NCI-H2029 treated with DMSO at 0.1 percent for 48 hours (cell line): ENCODE measurements around the gene LDLRAD4.

Experiments
- DNase-seq: peaks from one replicate; lab custom pipeline; 2025; lab: John Stamatoyannopoulos, UW

LDLRAD4 gene

GRCh38 chr18:13617826-13618515 is 399.4 kb downstream of the LDLRAD4 start:
- no peak for DNase-seq

GRCh38 chr18:13618760-13619438 is 400.3 kb downstream of the LDLRAD4 start:
- no peak for DNase-seq

GRCh38 chr18:13619505-13620205 is 401.1 kb downstream of the LDLRAD4 start:
- DNase-seq = no peak

DNA sequence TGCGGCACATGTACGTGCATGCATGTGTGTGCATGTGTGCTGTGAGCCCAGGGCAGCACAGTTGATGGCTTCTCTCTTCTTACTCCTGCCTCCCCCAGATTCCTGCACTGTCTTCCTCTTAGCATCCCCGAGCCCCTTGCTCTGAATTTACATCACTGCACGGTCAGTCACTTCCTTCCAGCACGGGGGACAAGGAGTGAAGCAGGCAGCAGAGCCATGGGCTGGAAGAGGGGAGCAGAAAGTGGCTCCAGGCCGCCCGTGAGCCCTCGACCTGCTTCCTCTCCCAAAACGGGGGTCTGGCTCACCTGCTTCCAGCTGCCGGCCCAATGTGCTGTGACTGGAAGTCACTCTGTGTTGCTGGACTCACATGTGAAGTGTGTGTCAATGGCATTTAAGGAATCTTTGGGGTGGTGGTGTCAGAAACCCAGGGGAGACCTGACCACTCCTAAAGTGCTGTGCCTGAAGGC is 401.7 kb downstream of the LDLRAD4 start:
- DNase-seq = no peak

DNA sequence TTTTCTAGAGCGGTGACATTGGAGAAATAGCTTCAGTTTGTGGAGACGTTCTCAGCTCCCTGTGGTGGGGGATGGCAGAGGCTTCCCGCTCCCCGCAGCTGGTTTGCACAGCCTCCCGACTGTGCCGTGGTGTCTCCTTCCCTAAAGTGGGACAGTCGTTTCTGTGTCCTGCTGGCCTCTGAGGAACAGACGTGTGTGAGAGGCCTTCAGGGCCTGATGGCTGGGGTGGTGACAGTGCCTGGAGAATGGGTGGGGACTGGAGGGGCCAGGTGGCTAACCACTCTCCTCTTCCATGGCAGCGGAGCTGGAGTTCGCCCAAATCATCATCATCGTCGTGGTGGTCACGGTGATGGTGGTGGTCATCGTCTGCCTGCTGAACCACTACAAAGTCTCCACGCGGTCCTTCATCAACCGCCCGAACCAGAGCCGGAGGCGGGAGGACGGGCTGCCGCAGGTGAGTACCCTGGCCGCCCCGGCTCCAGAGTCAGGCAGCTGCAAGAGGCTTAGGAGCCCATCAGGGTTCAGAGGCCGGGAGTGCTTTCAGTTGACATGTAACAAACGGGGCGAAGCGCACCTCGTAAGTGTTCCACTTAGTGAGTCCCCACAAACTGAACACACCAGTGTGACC is 402.4 kb downstream of the LDLRAD4 start:
- DNase-seq = no peak

- no peak for DNase-seq
Measured at GRCh38 chr18:13621446-13621849, 402.9 kb downstream of the LDLRAD4 start.

- DNase-seq = no peak
Measured at GRCh38 chr18:13621886-13622619, 403.5 kb downstream of the LDLRAD4 start.

GRCh38 chr18:13622751-13623150 is 404.2 kb downstream of the LDLRAD4 start:
- no peak for DNase-seq

DNA sequence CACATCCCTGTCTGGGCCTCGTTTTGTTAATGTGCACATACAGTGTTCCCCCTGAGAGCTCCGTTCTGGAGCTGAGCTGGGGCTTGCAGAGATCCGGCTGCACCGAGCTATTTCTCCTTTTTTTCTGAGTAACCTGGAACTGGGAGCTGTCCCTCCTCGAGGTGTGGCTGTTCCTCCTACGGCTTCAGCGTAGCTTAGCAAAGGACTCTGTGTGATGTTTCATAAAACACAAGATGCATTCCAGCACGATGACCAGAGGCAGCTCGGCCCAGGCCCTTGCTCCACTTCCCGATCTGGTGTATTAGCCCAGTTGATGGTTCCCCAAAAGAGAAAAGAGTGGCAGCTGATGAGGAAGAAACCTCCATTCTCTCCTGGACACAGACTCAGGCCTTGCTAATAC is 404.8 kb downstream of the LDLRAD4 start:
- no peak for DNase-seq

GRCh38 chr18:13623871-13624270 is 405.3 kb downstream of the LDLRAD4 start:
- no peak for DNase-seq

DNA sequence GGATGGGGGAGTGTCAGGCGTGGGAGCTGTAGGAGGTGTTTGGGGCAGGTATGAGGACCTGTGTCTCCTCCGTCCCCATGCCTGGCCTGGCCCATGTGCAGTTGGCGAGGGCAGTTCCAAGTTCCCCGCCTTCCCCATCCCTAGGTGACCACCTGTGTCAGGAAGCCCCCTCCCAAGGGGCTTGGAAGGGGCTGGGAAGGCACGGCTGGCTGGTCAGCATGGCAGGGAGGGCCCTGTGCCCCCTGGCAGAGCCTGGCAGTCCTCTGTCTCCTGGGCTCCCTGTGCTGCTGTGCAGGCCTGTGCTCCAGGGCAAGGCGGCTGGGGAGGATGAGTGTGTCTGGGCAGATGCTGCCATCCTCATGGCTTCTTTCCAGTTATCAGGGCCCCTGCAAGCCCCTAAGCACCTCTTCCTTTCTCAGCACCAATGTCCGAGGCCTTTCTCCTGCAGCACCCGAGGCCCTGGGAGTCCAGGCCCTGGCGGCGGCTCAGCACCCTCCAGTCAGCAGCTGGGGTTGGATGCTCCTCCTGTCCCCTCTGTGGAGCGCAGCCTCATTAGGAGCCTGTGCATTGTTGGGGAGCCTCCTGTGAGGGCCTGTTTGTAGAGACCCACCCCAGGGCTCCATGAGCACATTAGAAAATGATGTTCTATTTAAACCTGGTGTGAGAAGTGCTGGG is 406.1 kb downstream of the LDLRAD4 start:
- DNase-seq = no peak

GRCh38 chr18:13625355-13625754 is 406.8 kb downstream of the LDLRAD4 start:
- DNase-seq = no peak

DNA sequence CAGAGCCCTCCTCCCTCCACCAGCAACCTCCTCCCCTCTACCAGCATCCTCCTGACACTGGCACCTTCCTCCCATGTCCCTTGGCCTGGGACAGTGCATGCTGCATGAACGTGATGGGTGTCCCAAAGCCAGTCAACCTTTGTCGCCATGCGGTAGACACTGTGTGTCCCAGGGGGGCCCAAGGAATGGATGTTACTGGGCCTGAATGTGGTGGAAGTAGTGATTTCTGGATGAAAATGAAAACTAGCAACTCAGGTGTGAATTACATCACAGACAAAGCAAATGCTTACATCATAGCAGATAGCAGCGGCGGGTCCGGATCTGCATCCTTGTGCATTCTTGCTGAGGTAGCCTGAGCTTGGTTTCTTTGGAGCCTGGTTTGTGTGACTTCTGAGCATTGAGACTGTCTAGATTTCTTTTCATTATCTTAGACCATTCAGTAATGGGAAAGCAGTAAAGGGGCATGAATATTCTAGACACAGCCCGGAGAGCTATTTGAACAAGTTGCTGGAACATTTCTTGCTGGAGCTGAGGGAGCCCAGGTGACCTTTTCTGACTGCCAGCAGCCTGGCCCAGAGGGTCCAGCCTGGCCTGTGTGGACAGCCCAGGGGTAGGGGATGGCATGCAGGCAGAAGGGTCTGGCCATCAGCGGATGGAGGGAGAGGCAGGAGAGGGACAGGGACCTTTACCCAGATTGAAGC is 407.4 kb downstream of the LDLRAD4 start:
- DNase-seq = no peak

DNA sequence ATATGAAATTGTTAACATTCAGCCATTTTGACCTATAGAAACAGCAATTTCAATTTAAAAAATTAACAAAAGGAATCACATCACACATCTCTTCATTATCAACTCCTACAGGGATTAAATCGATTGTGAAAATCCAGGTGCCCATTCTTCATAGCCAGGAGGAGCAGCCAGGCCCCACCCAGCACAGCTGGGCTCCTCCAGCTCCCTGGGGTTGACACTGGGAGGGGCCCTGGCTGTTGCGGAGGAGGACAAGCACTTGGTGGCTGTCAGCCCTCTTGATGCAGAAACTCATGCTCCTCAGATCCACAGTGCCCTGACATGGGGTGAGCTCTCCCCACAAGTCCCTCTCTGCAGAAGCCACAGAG is 408.0 kb downstream of the LDLRAD4 start:
- no peak for DNase-seq

- no peak for DNase-seq
Measured at GRCh38 chr18:13627639-13628038, 409.1 kb downstream of the LDLRAD4 start.

DNA sequence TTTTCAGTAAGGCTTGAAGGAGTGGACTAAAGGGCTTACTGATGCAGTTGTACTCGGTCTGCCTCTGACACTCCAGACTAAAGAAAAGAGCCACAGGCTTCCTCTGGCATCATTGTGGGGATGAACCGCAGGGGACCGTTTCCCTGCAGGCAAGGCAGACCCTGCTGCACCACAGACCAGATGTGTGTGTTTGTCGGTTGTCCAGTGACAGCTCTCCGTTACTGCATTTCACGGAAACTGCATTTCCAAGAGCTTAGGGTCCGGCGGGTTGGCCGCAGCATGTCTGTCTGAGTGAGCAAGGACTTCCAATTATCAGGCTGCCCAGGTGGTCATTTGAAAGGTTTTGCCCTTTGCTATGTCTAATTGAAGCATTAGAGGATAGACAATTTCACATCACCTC is 409.7 kb downstream of the LDLRAD4 start:
- DNase-seq = no peak

GRCh38 chr18:13629841-13630715 is 411.5 kb downstream of the LDLRAD4 start:
- no peak for DNase-seq

GRCh38 chr18:13630716-13631268 is 412.2 kb downstream of the LDLRAD4 start:
- DNase-seq = no peak

DNA sequence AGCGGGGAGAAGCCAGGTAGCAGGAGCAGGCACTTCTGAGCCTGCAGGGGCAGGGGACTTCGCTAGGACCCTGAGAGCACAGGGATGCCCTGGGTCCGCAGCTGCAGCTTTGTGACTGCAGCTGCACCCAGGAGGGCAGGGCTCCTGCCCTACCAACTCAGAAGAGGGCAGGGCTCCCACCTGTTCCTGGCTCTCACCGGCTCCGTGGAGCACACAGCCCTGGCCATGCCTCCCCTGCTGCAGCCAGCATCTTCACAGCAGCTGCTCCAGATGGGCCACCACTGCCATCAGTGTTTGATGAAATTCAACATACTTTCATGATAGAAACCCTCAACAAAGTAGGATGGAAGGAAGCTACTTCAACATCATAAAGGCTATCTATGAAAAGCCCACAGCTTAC is 415.1 kb downstream of the LDLRAD4 start:
- no peak for DNase-seq
